Sciatic nerve (tissue), 2 donors: ENCODE data around the gene ZCCHC24. TPM values are rescaled to one million over a fixed set of nuclear protein-coding genes. Genes with fewer than 3 reads are reported as not detected.

Source experiments
- ATAC-seq: fragments of 200-7000 bp; cut with Tn5 transposase; one replicate; pipeline ENCODE4 v1.9.1; 2020; ENCODE audit warnings: mild to moderate bottlenecking, moderate library complexity
- DNase-seq: peaks from one replicate; pipeline ENCODE4 v3.0.0-alpha.2; 2020; ENCODE audit warnings: low spot score
- intact Hi-C: fragments of 100-400 bp; cut with DNase I; formaldehyde crosslinking; loops from one replicate; pipeline ENCODE4 v1.14.2; 2022
- total RNA-seq: library from RNA; stranded (reverse); fragmentation: NEBNext Ultra II Directional; extraction: Animal tissue kit (Norgen Biotek cat#: 25700); gene quantifications from one replicate; pipeline ENCODE4 v1.2.1, GENCODE V29; 2021
- donor health status: DM: no; HTN: no; CAD: no.
- donor health status: DM: no; HTN: no; CAD: no.

ZCCHC24 gene
- total RNA-seq, 1 donor from 2014 or later = 150 TPM

GRCh38 chr10:79418886-79419595 is 26.4 kb downstream of the ZCCHC24 start:
- no peak for ATAC-seq
- DNase-seq = peak; percentile 53
- intact Hi-C loops = no loop called here

GRCh38 chr10:79418274-79418673 is 27.1 kb downstream of the ZCCHC24 start:
- ATAC-seq (no peak), DNase-seq (peak; percentile 52)
- intact Hi-C loops = no loop called here

- ATAC-seq (no peak), DNase-seq (peak; percentile 58)
- intact Hi-C loops = no loop called here
Observed at GRCh38 chr10:79417731-79418130, 27.7 kb downstream of the ZCCHC24 start.

- intact Hi-C loops = no loop called here
- DNase-seq (peak; percentile 51), ATAC-seq (no peak)
Observed at GRCh38 chr10:79417266-79417665, 28.2 kb downstream of the ZCCHC24 start.

- peak; percentile 55 for DNase-seq
- intact Hi-C loops = no loop called here
- ATAC-seq = no peak
Observed at GRCh38 chr10:79416578-79417255, 28.7 kb downstream of the ZCCHC24 start.

GRCh38 chr10:79415736-79416577 is 29.5 kb downstream of the ZCCHC24 start:
- DNase-seq (peak; percentile 49), ATAC-seq (no peak)
- intact Hi-C loops = no loop called here

GRCh38 chr10:79414714-79415113 is 30.7 kb downstream of the ZCCHC24 start:
- peak; percentile 27 for DNase-seq
- no peak for ATAC-seq
- intact Hi-C loops = no loop called here

GRCh38 chr10:79413196-79413595 is 32.2 kb downstream of the ZCCHC24 start:
- ATAC-seq (no peak), DNase-seq (peak; percentile 56)
- intact Hi-C loops = no loop called here

- no peak for ATAC-seq
- intact Hi-C loops = no loop called here
- DNase-seq = peak; percentile 35
Observed at GRCh38 chr10:79412516-79412915, 32.9 kb downstream of the ZCCHC24 start.

GRCh38 chr10:79411546-79412495 is 33.6 kb downstream of the ZCCHC24 start:
- peak; percentile 14 for ATAC-seq
- DNase-seq = peak; percentile 64
- intact Hi-C loops = no loop called here

- ATAC-seq (peak; percentile 31), DNase-seq (peak; percentile 62)
- intact Hi-C loops = no loop called here
Observed at GRCh38 chr10:79410315-79411094, 34.9 kb downstream of the ZCCHC24 start.

- peak; percentile 75 for DNase-seq
- peak; percentile 9 for ATAC-seq
- intact Hi-C loops = loop anchor here (5.0 kb wide), 1 partner anchor 33 kb away; no protein-coding TSS in a partner anchor
Observed at GRCh38 chr10:79409726-79410085, 35.7 kb downstream of the ZCCHC24 start.

- intact Hi-C loops = loop anchor here (5.0 kb wide), 1 partner anchor 33 kb away; no protein-coding TSS in a partner anchor
- DNase-seq (no peak), ATAC-seq (no peak)
Observed at GRCh38 chr10:79409038-79409725, 36.2 kb downstream of the ZCCHC24 start.

- intact Hi-C loops = loop anchor here (5.0 kb wide), 1 partner anchor 34 kb away; no protein-coding TSS in a partner anchor
- ATAC-seq (peak; percentile 44), DNase-seq (peak; percentile 84)
Observed at GRCh38 chr10:79407811-79408795, 37.3 kb downstream of the ZCCHC24 start.

GRCh38 chr10:79407423-79407796 is 38.0 kb downstream of the ZCCHC24 start:
- DNase-seq (no peak), ATAC-seq (no peak)
- intact Hi-C loops = loop anchor here (5.0 kb wide), 1 partner anchor 35 kb away; no protein-coding TSS in a partner anchor
